Measurements from ENCODE around the gene FARP2. TPM values are rescaled to one million over a fixed set of nuclear protein-coding genes. Genes with fewer than 3 reads are reported as not detected.

The FARP2 gene
- total and polyA plus RNA-seq, 2 experiments from 2014 or later, result 16.0 to 22.6 TPM

DNA sequence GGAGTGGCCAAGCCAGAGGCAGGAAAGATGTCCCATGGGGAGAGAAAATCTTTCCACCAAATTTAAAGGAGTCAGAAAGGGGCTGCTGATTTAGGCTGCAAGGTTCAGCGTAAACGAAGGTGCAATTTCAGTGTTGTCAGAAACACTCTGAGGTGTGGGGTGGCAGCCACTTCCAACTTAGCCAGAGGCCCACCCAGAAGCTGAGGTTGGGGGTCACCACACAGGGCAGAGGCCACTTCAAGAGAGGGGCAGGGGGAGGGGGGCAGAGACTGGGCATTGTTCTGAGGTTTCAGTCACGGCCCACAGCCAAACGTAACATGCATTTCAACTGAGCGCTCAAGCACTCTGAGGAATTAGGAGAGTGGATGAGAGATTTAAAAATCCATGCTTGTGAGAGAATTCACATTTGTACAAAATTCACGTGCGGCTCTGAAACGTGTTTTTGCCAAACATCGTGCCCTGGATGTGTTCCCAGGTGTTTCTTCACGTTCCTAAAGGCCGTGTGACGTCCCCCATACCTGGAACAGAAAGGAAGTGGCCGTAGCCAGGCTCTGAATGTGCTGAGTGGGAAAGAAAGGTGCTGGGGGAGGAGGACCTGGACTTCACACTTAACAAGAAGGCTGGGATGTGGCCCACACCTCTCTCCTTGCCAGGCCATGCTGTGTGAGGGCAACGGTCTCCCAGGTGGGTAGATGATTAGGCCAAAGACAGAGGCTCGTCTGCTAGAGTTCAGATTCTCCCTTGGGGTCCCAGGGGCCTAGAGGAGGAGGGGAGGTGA lies 182.9 kb downstream of the FARP2 start:
- no peaks in the 10 kb centered on the region; the same call in 1 of the 2 replicates for H3F3A ChIP-seq (replicated peaks; ENCODE audit: low read depth)
- no peaks in the 10 kb centered on the region for H3K9me2 ChIP-seq (ENCODE audit: insufficient read depth)
- TF ChIP-seq NANOG (IDR thresholded peaks at IDR 0.05; ENCODE audit: borderline replicate concordance) (no peak), ZNF331 (CRISPR knock-in tag; IDR thresholded peaks at IDR 0.05; ENCODE audit: low read depth) (no peak), CREB1 (CRISPR knock-in tag; IDR thresholded peaks at IDR 0.05; ENCODE audit: low read depth) (no peak), ZNF114 (CRISPR knock-in tag; IDR thresholded peaks at IDR 0.05) (no peak), POLR2AphosphoS5 (IDR thresholded peaks at IDR 0.05; ENCODE audit: low read depth) (no peak), EZH2phosphoT487 (IDR thresholded peaks at IDR 0.05; ENCODE audit: unreplicated experiment) (no peak), EZH2 (IDR thresholded peaks at IDR 0.05; ENCODE audit: low read depth, unreplicated experiment) (no peak), JUNB (IDR thresholded peaks at IDR 0.05; ENCODE audit: unreplicated experiment) (no peak), STAT1 (IDR thresholded peaks at IDR 0.05; ENCODE audit: unreplicated experiment) (no peak)
- TF ChIP-seq, protein P1, sequence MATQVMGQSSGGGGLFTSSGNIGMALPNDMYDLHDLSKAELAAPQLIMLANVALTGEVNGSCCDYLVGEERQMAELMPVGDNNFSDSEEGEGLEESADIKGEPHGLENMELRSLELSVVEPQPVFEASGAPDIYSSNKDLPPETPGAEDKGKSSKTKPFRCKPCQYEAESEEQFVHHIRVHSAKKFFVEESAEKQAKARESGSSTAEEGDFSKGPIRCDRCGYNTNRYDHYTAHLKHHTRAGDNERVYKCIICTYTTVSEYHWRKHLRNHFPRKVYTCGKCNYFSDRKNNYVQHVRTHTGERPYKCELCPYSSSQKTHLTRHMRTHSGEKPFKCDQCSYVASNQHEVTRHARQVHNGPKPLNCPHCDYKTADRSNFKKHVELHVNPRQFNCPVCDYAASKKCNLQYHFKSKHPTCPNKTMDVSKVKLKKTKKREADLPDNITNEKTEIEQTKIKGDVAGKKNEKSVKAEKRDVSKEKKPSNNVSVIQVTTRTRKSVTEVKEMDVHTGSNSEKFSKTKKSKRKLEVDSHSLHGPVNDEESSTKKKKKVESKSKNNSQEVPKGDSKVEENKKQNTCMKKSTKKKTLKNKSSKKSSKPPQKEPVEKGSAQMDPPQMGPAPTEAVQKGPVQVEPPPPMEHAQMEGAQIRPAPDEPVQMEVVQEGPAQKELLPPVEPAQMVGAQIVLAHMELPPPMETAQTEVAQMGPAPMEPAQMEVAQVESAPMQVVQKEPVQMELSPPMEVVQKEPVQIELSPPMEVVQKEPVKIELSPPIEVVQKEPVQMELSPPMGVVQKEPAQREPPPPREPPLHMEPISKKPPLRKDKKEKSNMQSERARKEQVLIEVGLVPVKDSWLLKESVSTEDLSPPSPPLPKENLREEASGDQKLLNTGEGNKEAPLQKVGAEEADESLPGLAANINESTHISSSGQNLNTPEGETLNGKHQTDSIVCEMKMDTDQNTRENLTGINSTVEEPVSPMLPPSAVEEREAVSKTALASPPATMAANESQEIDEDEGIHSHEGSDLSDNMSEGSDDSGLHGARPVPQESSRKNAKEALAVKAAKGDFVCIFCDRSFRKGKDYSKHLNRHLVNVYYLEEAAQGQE (IDR thresholded peaks at IDR 0.05; ENCODE audit: unreplicated experiment), result no peak
- TF ChIP-seq, protein P2, sequence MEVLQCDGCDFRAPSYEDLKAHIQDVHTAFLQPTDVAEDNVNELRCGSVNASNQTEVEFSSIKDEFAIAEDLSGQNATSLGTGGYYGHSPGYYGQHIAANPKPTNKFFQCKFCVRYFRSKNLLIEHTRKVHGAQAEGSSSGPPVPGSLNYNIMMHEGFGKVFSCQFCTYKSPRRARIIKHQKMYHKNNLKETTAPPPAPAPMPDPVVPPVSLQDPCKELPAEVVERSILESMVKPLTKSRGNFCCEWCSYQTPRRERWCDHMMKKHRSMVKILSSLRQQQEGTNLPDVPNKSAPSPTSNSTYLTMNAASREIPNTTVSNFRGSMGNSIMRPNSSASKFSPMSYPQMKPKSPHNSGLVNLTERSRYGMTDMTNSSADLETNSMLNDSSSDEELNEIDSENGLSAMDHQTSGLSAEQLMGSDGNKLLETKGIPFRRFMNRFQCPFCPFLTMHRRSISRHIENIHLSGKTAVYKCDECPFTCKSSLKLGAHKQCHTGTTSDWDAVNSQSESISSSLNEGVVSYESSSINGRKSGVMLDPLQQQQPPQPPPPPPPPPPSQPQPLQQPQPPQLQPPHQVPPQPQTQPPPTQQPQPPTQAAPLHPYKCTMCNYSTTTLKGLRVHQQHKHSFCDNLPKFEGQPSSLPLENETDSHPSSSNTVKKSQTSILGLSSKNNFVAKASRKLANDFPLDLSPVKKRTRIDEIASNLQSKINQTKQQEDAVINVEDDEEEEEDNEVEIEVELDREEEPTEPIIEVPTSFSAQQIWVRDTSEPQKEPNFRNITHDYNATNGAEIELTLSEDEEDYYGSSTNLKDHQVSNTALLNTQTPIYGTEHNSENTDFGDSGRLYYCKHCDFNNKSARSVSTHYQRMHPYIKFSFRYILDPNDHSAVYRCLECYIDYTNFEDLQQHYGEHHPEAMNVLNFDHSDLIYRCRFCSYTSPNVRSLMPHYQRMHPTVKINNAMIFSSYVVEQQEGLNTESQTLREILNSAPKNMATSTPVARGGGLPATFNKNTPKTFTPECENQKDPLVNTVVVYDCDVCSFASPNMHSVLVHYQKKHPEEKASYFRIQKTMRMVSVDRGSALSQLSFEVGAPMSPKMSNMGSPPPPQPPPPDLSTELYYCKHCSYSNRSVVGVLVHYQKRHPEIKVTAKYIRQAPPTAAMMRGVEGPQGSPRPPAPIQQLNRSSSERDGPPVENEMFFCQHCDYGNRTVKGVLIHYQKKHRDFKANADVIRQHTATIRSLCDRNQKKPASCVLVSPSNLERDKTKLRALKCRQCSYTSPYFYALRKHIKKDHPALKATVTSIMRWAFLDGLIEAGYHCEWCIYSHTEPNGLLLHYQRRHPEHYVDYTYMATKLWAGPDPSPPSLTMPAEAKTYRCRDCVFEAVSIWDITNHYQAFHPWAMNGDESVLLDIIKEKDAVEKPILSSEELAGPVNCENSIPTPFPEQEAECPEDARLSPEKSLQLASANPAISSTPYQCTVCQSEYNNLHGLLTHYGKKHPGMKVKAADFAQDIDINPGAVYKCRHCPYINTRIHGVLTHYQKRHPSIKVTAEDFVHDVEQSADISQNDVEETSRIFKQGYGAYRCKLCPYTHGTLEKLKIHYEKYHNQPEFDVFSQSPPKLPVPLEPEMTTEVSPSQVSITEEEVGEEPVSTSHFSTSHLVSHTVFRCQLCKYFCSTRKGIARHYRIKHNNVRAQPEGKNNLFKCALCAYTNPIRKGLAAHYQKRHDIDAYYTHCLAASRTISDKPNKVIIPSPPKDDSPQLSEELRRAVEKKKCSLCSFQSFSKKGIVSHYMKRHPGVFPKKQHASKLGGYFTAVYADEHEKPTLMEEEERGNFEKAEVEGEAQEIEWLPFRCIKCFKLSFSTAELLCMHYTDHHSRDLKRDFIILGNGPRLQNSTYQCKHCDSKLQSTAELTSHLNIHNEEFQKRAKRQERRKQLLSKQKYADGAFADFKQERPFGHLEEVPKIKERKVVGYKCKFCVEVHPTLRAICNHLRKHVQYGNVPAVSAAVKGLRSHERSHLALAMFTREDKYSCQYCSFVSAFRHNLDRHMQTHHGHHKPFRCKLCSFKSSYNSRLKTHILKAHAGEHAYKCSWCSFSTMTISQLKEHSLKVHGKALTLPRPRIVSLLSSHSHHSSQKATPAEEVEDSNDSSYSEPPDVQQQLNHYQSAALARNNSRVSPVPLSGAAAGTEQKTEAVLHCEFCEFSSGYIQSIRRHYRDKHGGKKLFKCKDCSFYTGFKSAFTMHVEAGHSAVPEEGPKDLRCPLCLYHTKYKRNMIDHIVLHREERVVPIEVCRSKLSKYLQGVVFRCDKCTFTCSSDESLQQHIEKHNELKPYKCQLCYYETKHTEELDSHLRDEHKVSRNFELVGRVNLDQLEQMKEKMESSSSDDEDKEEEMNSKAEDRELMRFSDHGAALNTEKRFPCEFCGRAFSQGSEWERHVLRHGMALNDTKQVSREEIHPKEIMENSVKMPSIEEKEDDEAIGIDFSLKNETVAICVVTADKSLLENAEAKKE (CRISPR knock-in tag; IDR thresholded peaks at IDR 0.05), result no peak
- TF ChIP-seq, protein P3, sequence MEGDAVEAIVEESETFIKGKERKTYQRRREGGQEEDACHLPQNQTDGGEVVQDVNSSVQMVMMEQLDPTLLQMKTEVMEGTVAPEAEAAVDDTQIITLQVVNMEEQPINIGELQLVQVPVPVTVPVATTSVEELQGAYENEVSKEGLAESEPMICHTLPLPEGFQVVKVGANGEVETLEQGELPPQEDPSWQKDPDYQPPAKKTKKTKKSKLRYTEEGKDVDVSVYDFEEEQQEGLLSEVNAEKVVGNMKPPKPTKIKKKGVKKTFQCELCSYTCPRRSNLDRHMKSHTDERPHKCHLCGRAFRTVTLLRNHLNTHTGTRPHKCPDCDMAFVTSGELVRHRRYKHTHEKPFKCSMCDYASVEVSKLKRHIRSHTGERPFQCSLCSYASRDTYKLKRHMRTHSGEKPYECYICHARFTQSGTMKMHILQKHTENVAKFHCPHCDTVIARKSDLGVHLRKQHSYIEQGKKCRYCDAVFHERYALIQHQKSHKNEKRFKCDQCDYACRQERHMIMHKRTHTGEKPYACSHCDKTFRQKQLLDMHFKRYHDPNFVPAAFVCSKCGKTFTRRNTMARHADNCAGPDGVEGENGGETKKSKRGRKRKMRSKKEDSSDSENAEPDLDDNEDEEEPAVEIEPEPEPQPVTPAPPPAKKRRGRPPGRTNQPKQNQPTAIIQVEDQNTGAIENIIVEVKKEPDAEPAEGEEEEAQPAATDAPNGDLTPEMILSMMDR (conservative IDR thresholded peaks at IDR 0.05; ENCODE audit: low read depth in 2 of 2), result no peak
- TF ChIP-seq, protein P4, sequence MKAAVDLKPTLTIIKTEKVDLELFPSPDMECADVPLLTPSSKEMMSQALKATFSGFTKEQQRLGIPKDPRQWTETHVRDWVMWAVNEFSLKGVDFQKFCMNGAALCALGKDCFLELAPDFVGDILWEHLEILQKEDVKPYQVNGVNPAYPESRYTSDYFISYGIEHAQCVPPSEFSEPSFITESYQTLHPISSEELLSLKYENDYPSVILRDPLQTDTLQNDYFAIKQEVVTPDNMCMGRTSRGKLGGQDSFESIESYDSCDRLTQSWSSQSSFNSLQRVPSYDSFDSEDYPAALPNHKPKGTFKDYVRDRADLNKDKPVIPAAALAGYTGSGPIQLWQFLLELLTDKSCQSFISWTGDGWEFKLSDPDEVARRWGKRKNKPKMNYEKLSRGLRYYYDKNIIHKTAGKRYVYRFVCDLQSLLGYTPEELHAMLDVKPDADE (IDR thresholded peaks at IDR 0.05), result no peak
- no peak overlapping the region for H3K4me3 ChIP-seq
- H3K27me3 ChIP-seq (ENCODE audit: insufficient read depth), result peaks cover 35% of the 10 kb centered on the region
- ATAC-seq (no peak), DNase-seq (ENCODE audit: low spot score) (no peak)
- Mint-ChIP-seq H3K4me3 (no peak overlapping the region), H3K4me1 (peaks cover 11% of the 10 kb centered on the region; the same call in 2 of the 3 replicates), H3K36me3 (ENCODE audit: low read depth) (no peaks in the 10 kb centered on the region; the same call in 2 of the 3 replicates), H3K27ac (no peak overlapping the region), H3K27me3 (ENCODE audit: insufficient read depth, low read depth, poor library complexity) (peaks cover 40% of the 10 kb centered on the region), H3K9me3 (no peaks in the 10 kb centered on the region)
- no peak overlapping the region for H3K4me2 ChIP-seq
- 0 out of 2 replicates have a peak overlapping the region, but pooled peaks have one; percentile 63 for H2AFZ ChIP-seq
- no peaks in the 10 kb centered on the region for H3K36me3 ChIP-seq (ENCODE audit: insufficient read depth)
- H3K27ac ChIP-seq (ENCODE audit: low read depth), result no peak overlapping the region
- peaks cover 5% of the 10 kb centered on the region; the same call in 1 of the 2 replicates for H3K4me1 ChIP-seq (ENCODE audit: insufficient read depth)
- H3K79me2 ChIP-seq (replicated peaks; ENCODE audit: insufficient read depth), result no peaks in the 10 kb centered on the region
- H4K20me1 ChIP-seq (replicated peaks; ENCODE audit: insufficient read depth), result no peaks in the 10 kb centered on the region

Data from GM23338 (cell line).